Suprapubic skin (tissue), 4 donors: Measurements from ENCODE around the gene RUNX1. TPM values are rescaled to one million over a fixed set of nuclear protein-coding genes. Genes with fewer than 3 reads are reported as not detected.

Experiments used
- DNase-seq, 2 donors: peaks; one replicate each; pipeline ENCODE4 v3.0.0-alpha.2; 2019; ENCODE audit warnings: low spot score in 2 of 2
- H3K27ac ChIP-seq: fragments of 200-600 bp; sonication (generic); one replicate; pipeline ENCODE4 v1.5.1; 2019
- H3K27me3 ChIP-seq: fragments of 200-600 bp; sonication (generic); one replicate; pipeline ENCODE4 v1.5.1; 2019
- H3K36me3 ChIP-seq: fragments of 200-600 bp; sonication (generic); one replicate; pipeline ENCODE4 v1.5.1; 2019
- H3K4me1 ChIP-seq: fragments of 200-600 bp; sonication (generic); one replicate; pipeline ENCODE4 v1.5.1; 2019
- H3K4me3 ChIP-seq: fragments of 200-600 bp; sonication (generic); one replicate; pipeline ENCODE4 v1.5.1; 2019; ENCODE audit warnings: mild to moderate bottlenecking
- H3K9me3 ChIP-seq: fragments of 200-600 bp; sonication (generic); one replicate; pipeline ENCODE4 v1.5.1; 2019
- CTCF ChIP-seq, 2 donors: fragments of 200-600 bp in 1 of 2; fragments of 450-650 bp in 1 of 2; sonication (generic) in 1 of 2; IDR thresholded peaks; one replicate each; pipeline ENCODE4 v1.5.1; 2016 to 2019; ENCODE audit warnings: antibody characterized with exemption in 2 of 2, mild to moderate bottlenecking in 1 of 2, moderate library complexity in 1 of 2
- EP300 ChIP-seq: sonication (generic); formaldehyde crosslinking; IDR thresholded peaks from one replicate; pipeline ENCODE4 v1.6.1; 2017; ENCODE audit warnings: antibody characterized with exemption
- POLR2A ChIP-seq, 2 donors: fragments of 450-650 bp; IDR thresholded peaks; one replicate each; pipeline ENCODE4 v1.6.1; 2017; ENCODE audit warnings: antibody characterized with exemption in 2 of 2, mild to moderate bottlenecking in 2 of 2, moderate library complexity in 2 of 2
- POLR2AphosphoS5 ChIP-seq, 3 donors: sonication (generic); formaldehyde crosslinking; IDR thresholded peaks; one replicate each; pipeline ENCODE4 v1.6.1; 2017; ENCODE audit warnings: antibody characterized with exemption in 3 of 3
- WGBS: methylation state at CpG from one replicate; pipeline ENCODE4 v1.1.5; 2018; 5-methylcytosine and 5-hydroxymethylcytosine counted together
- total RNA-seq, 4 donors: library from RNA; depleted of rRNA; stranded (reverse); fragments of >200 nt; gene quantifications; one replicate each; pipeline ENCODE4 v1.1.0, GENCODE V29; 2016

RUNX1 gene
- total RNA-seq, 4 donors from 2014 or later = 15.4 to 26.7 (median 20.5) TPM

GRCh38 chr21:35063428-35064172, 14.5 kb upstream of the RUNX1 start:
- TF ChIP-seq EP300 = no peak
- WGBS = 56% methylated on average over 6 of the region's 6 CpGs
- H3K27ac ChIP-seq = no peak overlapping the region

GRCh38 chr21:35062016-35062415, 12.9 kb upstream of the RUNX1 start:
- no peaks in the 10 kb centered on the region for H3K9me3 ChIP-seq
- no peaks in the 10 kb centered on the region for H3K36me3 ChIP-seq
- 83% methylated on average over 3 of the region's 3 CpGs for WGBS
- peaks cover 3% of the 10 kb centered on the region for H3K27me3 ChIP-seq
- TF ChIP-seq EP300 (no peak), CTCF (IDR thresholded peaks at IDR 0.05) (no peak), POLR2A (IDR thresholded peaks at IDR 0.05) (no peak), POLR2AphosphoS5 (IDR thresholded peaks at IDR 0.05) (no peak)
- no peaks in the 10 kb centered on the region for H3K4me1 ChIP-seq
- H3K4me3 ChIP-seq = no peak overlapping the region
- no peak overlapping the region for H3K27ac ChIP-seq
- no peak for DNase-seq

More at GRCh38 chr21:35063428-35064172, 14.5 kb upstream of the RUNX1 start:
- Histone ChIP-seq H3K9me3 (no peaks in the 10 kb centered on the region), H3K27me3 (peaks cover 3% of the 10 kb centered on the region), H3K4me3 (no peak overlapping the region), H3K36me3 (no peaks in the 10 kb centered on the region), H3K4me1 (no peaks in the 10 kb centered on the region)
- no peak for DNase-seq

- no peak for DNase-seq
- Histone ChIP-seq H3K4me3 (no peak overlapping the region), H3K4me1 (no peaks in the 10 kb centered on the region), H3K27ac (no peak overlapping the region), H3K36me3 (no peaks in the 10 kb centered on the region), H3K27me3 (peaks cover 3% of the 10 kb centered on the region), H3K9me3 (no peaks in the 10 kb centered on the region)
- 71% methylated on average over 3 of the region's 3 CpGs for WGBS
- TF ChIP-seq POLR2AphosphoS5 (IDR thresholded peaks at IDR 0.05) (no peak), CTCF (IDR thresholded peaks at IDR 0.05) (no peak), EP300 (no peak), POLR2A (IDR thresholded peaks at IDR 0.05) (no peak)
Observed at GRCh38 chr21:35059742-35060141, 10.6 kb upstream of the RUNX1 start.

- no peak for TF ChIP-seq POLR2AphosphoS5 (IDR thresholded peaks at IDR 0.05)
- TF ChIP-seq POLR2A (IDR thresholded peaks at IDR 0.05) = no peak
- no peak for TF ChIP-seq EP300
- no peak for TF ChIP-seq CTCF (IDR thresholded peaks at IDR 0.05)
- WGBS = 96% methylated on average over 1 of the region's 1 CpG
Observed at GRCh38 chr21:35058058-35058457, 9.0 kb upstream of the RUNX1 start.

GRCh38 chr21:35057428-35057827, 8.3 kb upstream of the RUNX1 start:
- TF ChIP-seq POLR2A (IDR thresholded peaks at IDR 0.05) (no peak), POLR2AphosphoS5 (IDR thresholded peaks at IDR 0.05) (no peak), CTCF (IDR thresholded peaks at IDR 0.05) (no peak), EP300 (no peak)
- no peak for DNase-seq
- H3K36me3 ChIP-seq = no peaks in the 10 kb centered on the region
- no peaks in the 10 kb centered on the region for H3K4me1 ChIP-seq
- H3K27me3 ChIP-seq = peaks cover 3% of the 10 kb centered on the region
- WGBS = 94% methylated on average over 7 of the region's 7 CpGs
- H3K9me3 ChIP-seq = no peaks in the 10 kb centered on the region
- no peak overlapping the region for H3K27ac ChIP-seq
- H3K4me3 ChIP-seq = no peak overlapping the region

More at GRCh38 chr21:35058058-35058457, 9.0 kb upstream of the RUNX1 start:
- no peak for DNase-seq
- Histone ChIP-seq H3K9me3 (no peaks in the 10 kb centered on the region), H3K4me3 (no peak overlapping the region), H3K36me3 (no peaks in the 10 kb centered on the region), H3K27ac (no peak overlapping the region), H3K4me1 (no peaks in the 10 kb centered on the region), H3K27me3 (peaks cover 3% of the 10 kb centered on the region)
